Measurements from ENCODE around the gene DDX39B.

GRCh38 chr6:31574106-31575061, 32.6 kb upstream of the DDX39B start:
- TF ChIP-seq REST (IDR thresholded peaks at IDR 0.05; ENCODE audit: insufficient replicate concordance, low read depth) (no peak), CTCF (IDR thresholded peaks at IDR 0.05; ENCODE audit: insufficient read depth, low read length) (no peak)
